ENCODE measurements around the gene SYNGR3.

Gene SYNGR3

GRCh38 chr16:2025878-2026460 is 36.2 kb downstream of the SYNGR3 start:
- no peak for TF ChIP-seq FOXP2 (optimal IDR thresholded peaks at IDR 0.05; ENCODE audit: borderline replicate concordance, extremely low read depth, extremely low read length, insufficient read depth)
- no peak for TF ChIP-seq TAF1 (IDR thresholded peaks at IDR 0.05; ENCODE audit: borderline replicate concordance, insufficient read depth, low read length)
- TF ChIP-seq POLR2AphosphoS5 (IDR thresholded peaks at IDR 0.05; ENCODE audit: low read depth, low read length): no peak
- TF ChIP-seq REST (IDR thresholded peaks at IDR 0.05; ENCODE audit: insufficient read depth in 1 of 2, low read depth in 2 of 2, low read length in 2 of 2): no peak
- TF ChIP-seq SIN3A (IDR thresholded peaks at IDR 0.05; ENCODE audit: borderline replicate concordance, insufficient read depth, low read length): no peak

GRCh38 chr16:2026461-2027023 is 36.8 kb downstream of the SYNGR3 start, which contains the start of gene NHERF2:
Gene NHERF2 (plus strand): TSS chr16:2026902. CDS start chr16:2027006, 104 bp downstream.
- no peak for TF ChIP-seq FOXP2 (optimal IDR thresholded peaks at IDR 0.05; ENCODE audit: borderline replicate concordance, extremely low read depth, extremely low read length, insufficient read depth)
- TF ChIP-seq SIN3A (IDR thresholded peaks at IDR 0.05; ENCODE audit: borderline replicate concordance, insufficient read depth, low read length): no peak
- no peak for TF ChIP-seq REST (IDR thresholded peaks at IDR 0.05; ENCODE audit: insufficient read depth in 1 of 2, low read depth in 2 of 2, low read length in 2 of 2)
- TF ChIP-seq TAF1 (IDR thresholded peaks at IDR 0.05; ENCODE audit: borderline replicate concordance, insufficient read depth, low read length): no peak
- TF ChIP-seq POLR2AphosphoS5 (IDR thresholded peaks at IDR 0.05; ENCODE audit: low read depth, low read length): no peak

- TF ChIP-seq REST (IDR thresholded peaks at IDR 0.05; ENCODE audit: insufficient read depth in 1 of 2, low read depth in 2 of 2, low read length in 2 of 2) (0 out of 4 replicates have a peak, but pooled peaks of 1 of the 2 experiments have one; percentile 32), SIN3A (IDR thresholded peaks at IDR 0.05; ENCODE audit: borderline replicate concordance, insufficient read depth, low read length) (no peak), FOXP2 (optimal IDR thresholded peaks at IDR 0.05; ENCODE audit: borderline replicate concordance, extremely low read depth, extremely low read length, insufficient read depth) (no peak)
Observed at GRCh38 chr16:2027024-2028010, 37.5 kb downstream of the SYNGR3 start.

GRCh38 chr16:2028146-2028545 is 38.4 kb downstream of the SYNGR3 start:
- TF ChIP-seq SIN3A (IDR thresholded peaks at IDR 0.05; ENCODE audit: borderline replicate concordance, insufficient read depth, low read length) (no peak), FOXP2 (optimal IDR thresholded peaks at IDR 0.05; ENCODE audit: borderline replicate concordance, extremely low read depth, extremely low read length, insufficient read depth) (no peak)

- TF ChIP-seq POLR2AphosphoS5 (IDR thresholded peaks at IDR 0.05; ENCODE audit: low read depth, low read length) (no peak), SIN3A (IDR thresholded peaks at IDR 0.05; ENCODE audit: borderline replicate concordance, insufficient read depth, low read length) (no peak), REST (IDR thresholded peaks at IDR 0.05; ENCODE audit: insufficient read depth in 1 of 2, low read depth in 2 of 2, low read length in 2 of 2) (no peak), TAF1 (IDR thresholded peaks at IDR 0.05; ENCODE audit: borderline replicate concordance, insufficient read depth, low read length) (no peak), FOXP2 (optimal IDR thresholded peaks at IDR 0.05; ENCODE audit: borderline replicate concordance, extremely low read depth, extremely low read length, insufficient read depth) (no peak)
Observed at GRCh38 chr16:2028620-2029220, 39.0 kb downstream of the SYNGR3 start.

All from PFSK-1 (cell line).